Activated CD4-positive, CD25-positive, alpha-beta regulatory T cell treated with anti-CD3 and anti-CD28 coated beads, Interleukin-2, amount 50 U/mL, for 72 hours (primary cell): ENCODE data around the gene DLGAP4.
"Not testable (repeated sequence)": the region's sequence is repeated elsewhere in the genome, so short reads cannot be mapped to it uniquely, and the experiment has no call there.

ENCODE experiments used
- DNase-seq: peaks from one replicate; pipeline ENCODE4 v3.0.0; 2021

DLGAP4 gene

DNA sequence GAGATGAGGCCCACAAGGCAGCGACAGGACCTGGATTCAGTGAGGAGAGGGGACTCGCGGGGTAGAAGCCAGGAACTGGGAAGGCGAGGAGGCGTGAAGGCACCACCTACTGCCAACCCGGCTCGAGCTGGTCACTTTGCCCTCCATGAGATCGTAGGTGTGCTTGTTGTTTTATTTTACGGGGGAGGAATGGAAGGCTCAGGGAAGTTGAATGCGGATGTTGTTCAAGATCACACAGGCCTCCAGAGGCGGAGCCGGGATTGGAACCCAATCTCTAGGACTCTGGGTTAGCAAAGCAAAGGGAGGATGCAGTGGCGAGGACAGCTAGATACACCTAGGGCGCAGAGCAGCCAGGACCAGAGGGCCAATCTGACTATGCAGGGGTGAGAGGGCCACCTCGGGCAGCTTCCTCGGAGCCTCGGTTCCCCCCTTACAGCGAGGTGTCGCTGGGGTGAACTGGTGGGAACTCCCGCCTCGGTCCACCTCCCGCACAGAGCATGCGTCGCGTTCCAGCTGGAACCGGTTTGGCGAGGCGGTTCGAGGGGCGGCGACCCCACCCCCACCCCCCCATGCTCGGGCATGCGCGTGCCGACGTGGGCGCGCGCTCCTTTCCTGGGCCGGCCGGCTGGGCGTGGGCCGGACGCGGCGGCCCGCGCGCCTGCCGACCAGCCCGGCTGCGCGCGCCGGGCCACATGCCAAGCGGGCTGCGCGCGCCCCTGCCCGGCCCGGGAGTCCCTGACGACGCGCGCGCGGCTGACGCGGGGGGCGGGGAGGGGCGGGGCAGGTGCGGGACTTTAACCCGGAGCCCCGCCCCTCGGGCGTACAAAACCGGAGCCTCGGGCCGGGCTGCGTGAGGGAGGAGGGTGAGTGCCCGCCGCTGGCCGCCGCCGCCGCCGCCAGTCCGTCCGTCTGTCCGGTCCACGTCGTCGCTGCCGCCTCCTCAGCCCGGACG, 154.8 kb downstream of the DLGAP4 start:
- DNase-seq = peak; percentile 85

DNA sequence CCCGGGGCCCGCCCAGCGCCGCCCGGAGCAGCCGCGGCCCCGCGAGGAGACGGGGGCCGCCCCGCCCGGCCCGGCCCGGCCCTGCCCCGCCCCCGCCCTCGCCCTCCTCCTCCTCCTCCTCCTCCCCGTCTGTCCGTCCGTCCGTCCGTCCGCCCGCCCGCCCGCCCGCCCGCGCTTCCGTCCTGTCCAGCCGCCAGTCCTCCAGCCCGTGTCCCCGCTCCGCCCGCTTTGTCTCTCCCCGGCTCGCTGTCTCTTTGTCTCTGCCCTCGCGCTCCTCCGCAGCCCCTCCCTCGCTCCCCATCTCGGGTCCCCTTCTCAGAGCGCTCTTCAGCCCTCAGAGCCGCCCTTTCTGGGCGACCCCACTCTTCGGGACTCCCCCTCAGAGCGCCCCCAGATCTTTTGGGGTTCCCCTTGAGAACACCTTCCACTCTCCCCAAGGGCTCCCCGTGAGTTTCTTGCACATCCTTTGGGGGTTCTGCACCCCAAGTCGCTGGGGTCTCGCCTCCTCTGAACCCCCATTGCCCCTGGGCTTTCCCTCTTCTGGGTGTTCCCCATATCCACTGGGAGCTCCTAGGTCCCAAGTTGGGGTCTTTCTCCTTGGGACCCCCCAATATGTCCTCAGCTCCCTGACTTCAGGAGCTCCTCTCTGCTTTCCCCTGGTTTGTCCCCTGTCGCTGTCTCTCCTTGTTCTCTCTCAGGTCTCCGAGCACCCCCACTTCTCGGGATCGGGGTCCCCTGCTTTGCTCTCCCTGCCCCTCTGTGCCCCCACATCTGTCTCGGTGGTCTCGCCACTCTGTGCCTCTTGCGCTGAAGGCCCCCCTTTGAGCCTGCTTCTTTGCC, 155.7 kb downstream of the DLGAP4 start:
- DNase-seq = peak; percentile 52

DNA sequence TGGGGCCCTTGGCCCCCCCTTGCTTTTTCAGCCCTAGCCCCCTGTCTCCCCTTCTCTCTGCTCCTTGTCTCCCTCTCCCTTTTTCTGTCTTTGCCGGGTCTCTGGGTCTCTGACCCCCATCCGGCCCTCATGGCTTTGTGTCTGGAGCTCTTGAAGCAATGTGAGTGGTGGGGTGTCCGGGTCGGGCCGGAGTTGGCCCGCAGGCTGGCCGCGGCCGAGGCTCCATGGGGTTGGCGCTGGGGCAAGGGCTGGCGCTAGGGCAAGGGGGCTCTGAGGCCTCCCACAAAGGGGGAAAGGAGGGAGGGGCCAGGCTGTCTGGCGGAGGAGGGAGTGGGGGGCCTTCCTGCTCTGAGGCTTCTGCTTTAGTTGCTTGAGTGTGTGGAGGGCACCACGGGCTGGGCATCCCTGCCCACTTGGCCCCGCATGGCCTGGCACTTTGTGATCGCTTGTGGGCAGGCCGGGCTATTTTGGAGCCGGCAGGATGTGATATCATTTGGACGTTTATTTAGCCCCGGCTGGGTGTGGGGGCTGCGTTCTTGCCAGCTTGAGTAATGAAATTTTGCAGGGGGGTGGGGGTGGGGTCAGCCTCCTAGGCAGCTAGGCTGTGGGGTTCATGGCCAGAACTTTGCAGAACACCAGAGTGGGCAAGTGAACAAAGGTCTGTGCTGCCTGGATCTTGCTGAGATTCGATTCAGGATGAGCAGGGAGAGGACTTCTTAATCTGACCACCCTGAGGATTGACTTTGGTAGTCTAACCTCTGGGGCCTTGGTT, 156.5 kb downstream of the DLGAP4 start:
- DNase-seq = no peak

DNA sequence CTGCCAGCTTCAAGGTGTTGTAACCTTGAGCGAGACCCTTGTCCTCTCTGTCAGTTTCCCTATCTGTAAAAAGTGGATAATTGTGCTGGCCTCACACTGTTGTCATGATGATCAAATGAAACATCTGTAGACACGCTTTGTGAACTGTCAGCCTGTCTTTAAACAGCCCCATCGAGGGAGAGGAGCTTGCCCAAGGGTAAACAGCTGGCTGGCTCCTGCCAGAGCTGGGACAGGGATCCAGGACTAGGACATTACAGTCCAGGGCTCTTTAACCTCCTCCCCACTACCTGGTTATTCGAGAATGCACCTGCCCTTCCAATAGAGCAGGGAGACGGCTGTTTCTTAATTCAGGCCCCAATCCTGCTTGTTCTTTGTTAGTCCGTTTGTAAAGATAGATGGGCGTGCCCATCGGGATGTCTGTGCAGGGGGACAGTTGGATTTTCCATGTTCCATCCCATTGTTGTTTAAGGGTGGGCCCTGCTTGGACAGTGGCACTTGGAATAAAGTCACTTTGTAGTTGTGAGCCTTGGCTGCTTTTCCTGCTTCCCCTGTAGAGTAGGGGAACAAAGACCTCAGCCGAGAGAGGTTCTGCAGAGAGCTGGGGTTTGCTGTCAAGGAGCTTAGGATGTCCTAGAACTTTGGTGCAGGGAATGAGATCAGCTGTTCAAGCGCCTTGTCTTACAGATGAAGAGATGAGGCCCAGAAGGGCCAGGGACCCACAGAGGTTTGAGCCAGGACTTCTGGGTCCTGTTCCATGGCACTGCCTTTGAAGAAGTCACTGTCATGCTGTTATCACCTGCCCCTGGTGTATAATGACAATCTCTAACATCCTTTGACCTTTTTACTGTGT, 157.3 kb downstream of the DLGAP4 start:
- DNase-seq = no peak

DNA sequence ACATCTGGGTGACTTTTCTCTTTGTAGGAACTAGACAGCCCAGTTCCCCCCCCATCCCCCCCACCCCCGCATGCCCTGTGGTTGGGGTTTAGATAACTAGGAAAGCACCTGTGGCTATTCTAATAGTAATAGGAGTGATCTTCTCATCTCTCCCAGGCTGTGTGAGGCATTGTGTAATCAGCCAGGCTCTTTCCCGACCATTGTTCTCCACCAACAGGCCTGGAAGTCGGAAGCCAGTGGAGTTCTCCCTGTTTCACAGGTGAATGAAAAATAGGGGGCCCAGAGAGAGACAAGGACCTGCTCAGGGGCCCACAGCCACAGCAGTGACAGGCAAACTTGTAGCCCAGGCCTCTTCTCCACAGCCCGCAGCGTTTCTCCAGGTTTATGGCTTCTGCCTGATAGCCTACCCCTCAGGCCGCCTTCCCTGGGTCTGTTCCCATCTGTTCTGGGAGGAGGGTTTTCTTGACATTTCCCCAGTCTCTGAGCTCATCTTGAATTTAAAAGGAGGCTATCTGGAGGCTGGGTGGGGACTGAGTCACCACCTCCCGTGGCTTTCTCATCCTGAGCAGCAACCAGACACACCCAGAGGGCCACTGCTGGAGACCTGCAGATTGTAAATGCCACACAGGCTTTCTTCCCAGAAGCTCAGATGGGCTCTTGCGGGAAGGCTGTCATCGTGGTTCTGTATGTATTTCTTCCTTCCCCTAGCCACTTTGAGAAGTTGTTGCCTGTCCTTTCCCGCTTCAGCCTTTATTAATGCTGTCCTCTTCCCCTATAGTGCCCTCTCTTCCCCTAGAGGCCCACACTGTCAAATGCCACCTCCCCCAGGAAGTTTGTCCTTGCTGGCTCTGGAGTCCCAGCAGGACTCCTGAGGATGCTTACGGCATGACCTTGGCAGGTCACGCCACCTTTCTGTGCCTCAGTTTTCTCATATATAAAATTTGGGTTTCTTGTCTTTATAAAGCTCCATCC, 159.3 kb downstream of the DLGAP4 start:
- no peak for DNase-seq

DNA sequence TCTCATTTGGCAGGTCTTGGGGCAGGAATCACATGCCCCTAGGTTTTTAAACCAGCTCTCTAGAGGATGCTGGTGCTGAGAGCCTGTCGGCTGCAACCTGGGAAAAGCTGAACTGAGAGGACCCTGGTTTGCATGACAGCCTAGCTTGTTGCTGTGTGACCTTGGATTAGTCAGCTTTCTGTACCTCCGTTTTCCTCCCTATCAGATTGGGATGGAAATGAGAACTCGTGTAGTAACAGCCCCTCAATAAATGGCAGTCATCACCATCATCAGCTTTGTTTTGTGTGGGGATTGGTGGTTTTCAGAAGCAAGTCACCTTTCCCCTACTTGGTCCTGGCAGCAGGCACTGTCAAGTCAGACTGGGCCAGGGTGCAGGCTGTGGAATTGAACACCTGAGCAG, 159.9 kb downstream of the DLGAP4 start:
- DNase-seq = no peak

DNA sequence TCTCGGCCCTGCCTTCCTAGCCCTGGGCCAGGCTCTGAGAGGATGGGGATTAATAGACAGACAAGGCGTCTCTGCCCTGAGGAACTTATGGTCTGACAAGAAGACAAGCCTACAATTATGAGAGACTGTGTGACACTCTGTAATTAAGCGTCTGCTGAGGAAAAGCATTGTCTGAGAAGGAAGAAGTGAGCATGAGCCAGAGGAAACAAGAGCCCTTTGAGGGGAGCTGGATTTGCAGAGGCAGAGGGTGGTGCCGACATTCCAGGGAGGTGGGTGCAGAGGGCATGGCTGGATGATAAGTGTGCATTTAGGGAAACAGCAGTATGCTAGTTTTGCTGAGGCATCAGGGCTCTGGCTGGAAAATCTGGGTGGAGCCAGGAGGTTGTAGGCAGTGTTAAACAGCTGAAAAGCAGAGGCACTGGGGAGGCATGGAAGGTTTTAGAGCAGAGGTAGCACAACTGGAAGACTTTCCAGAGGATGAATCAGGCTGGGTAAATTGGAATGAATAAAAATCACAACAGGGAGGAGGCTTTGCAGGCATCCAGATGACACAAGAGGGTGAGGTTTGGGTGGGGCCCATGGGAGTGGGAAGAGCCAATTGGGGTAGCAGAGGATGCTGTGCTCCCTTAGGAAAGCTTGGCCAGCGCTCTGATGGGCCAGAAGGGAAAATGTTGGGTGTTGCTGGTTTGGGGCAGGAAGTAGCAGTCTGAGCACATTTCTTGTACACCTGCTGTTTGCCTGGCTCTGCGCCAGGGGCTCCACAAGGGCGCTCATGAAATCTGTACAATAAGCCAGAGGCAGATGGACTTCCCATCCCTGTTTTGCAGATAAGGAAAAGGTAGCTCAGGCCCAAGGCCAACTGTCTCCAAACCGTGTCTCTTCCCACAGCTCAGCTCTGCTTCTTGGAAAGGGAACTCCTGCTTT, 161.2 kb downstream of the DLGAP4 start:
- DNase-seq = peak; percentile 38

DNA sequence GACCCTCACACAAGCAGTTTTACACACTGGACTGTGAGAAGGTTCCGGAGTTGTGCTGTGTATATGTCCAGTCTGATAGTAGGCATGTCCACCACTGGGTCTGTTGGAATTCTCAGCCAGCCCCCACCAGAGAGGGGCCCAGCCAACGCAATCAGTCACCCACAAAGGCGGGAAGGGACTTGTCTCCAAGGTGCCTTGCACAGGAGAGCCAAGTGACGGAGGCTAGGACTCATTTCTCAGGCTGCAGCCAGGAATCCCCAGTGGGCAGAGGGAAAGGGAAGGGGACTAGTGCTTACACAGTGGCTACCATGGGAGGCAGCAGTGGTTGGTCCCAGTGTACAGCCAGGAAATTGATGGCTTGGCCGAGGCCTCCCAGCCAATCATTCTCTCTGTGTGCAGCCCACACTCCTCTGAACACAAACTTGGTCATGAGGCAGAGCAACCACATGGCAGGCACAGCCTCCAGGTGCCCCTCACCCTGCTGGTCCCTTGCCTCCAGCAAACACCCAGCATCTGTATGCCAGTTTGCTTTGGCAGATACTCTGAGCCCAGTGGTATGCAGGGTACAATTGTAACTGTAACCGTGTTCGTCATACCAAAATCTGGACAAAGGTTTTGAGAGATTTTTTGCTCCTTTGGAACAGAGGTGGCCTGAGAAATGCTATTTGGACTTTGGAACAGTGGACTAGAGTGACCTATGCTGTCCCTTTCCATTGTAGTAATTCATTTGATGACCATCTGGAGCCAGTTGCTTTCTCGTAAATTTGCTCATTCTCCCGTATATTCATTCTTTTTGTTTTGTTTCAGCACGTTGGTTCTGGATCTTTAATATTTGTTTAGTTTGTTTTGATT, 162.2 kb downstream of the DLGAP4 start:
- DNase-seq = no peak

DNA sequence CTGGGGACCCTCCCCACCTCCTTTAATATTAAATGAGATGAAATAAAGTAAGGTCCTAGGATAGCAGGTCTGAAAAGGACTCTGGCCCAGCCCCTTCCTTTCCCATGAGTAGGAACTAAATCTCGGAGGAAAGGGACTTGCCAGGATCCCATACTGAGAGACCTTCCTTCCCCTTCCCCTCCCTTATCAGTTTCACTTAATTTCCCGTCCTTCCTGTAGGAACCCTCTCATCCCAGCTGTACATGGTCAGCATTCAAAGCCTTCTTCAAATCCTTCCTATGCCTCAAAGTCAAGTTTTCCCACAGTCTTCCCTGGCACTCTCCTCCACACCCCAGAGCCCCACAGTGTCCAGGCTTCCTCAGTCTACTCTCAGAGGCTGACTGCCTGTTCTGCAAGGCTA, 163.8 kb downstream of the DLGAP4 start:
- no peak for DNase-seq

DNA sequence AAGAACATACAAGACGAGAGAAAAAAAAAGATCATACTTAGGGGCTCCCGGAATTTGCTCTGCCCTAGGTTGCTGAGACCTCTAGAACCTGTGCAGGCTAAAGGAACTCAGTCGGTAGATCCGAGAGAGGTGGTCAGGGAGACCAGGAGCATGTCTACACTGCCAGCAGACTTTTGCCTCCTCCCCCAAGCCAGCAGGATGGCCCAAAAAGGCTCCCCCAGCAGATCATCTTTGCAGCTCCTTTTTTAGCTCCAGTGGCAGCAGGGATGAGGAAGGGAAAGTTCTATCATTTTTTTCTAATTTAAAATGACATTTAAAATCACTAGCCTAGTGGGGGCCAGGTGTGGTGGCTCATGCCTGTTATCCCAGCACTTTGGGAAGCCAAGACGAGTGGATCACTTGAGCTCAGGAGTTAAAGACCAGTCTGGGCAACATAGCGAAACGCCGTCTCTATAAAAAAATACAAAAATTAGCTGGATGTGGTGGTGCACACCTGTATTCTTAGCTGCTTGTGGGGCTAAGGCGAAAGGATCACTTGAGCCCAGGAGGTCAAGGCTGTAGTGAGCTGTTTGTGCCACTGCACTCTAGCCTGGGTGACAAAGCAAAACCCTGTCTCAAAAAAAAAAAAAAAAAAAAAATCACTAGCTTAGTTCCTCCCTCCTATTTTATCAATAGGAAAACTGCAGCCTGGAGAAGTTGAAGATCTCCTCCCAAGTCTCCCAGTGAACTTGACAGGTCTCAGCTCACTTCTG, 165.9 kb downstream of the DLGAP4 start:
- DNase-seq = no peak

DNA sequence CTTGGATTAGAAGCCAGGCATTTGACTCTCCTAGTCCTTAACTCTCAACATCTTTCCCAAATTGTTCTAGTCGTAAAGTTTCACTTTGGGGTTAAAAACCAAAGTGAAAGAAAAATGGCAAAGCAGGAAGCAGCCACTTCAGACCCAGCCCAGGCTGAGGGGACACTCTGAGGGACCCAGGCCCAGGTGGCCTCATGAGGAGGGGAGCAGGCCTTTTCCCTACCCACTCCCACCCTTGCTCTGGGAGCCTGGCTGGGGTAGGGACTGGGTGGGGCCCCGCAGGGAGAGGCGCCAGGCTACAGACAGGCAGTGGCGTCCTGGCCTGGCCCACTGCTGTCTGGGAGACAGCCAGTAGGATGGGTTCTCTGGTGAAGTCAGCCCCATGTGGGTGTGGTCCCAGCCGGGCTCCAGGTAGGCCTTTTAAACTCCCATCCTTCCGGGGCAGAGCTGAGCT, 166.5 kb downstream of the DLGAP4 start:
- no peak for DNase-seq

DNA sequence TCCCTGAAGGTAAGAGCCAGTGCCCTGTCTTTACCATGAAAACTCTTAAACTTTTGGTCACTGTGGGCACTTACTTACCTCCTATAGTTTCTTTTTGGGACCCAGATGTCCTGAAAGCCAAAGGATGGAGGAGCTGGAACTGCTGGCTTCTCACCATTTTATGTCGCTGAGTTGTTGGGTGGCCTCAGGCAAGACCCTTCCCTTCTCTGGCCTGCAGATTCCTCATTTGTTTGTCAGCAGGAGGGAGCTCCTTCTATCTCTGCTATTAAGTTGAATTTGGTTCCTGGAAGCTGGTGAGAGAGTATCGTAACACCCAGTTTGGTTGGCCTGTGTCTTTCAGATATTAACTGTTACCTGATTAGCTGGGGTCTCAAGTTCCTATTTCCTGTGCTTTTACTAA, 167.0 kb downstream of the DLGAP4 start:
- DNase-seq = no peak

DNA sequence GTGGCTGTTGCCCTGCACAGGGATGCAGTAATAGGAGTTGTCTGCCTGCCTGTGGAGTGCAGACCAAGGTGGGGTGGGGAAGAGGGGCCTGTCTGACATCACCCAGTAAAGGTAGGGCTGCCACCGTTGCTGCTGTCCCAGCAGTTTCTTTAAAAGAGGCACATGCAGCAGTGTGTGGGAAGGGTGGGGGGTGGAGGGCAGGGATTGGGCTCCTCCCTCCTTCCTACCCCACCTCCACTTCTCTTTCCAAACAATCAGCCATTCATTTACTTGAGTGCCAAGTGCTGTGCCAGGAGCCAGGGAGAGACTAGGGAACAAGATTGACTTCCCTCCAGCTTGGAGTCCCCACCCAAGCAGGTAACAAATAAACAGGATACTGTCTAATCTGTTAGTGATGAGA, 168.4 kb downstream of the DLGAP4 start:
- no peak for DNase-seq

DNA sequence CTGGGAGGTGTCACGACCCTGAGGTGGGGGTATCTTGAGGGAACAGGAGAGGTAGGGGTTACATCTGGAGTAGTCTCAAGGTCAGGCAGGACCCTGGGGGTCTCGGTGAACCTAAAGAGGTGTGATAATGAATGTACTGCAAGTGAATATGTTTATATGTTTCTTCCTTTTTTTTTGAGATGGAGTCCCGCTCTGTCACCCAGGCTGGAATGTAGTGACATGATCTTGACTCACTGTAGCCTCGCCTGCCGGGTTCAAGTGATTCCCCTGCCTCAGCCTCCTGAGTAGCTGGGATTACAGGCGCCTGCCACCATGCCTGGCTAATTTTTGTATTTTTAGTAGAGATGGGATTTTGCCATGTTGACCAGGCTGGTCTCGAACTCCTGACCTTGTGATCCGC, 168.9 kb downstream of the DLGAP4 start:
- DNase-seq = not testable (repeated sequence)

DNA sequence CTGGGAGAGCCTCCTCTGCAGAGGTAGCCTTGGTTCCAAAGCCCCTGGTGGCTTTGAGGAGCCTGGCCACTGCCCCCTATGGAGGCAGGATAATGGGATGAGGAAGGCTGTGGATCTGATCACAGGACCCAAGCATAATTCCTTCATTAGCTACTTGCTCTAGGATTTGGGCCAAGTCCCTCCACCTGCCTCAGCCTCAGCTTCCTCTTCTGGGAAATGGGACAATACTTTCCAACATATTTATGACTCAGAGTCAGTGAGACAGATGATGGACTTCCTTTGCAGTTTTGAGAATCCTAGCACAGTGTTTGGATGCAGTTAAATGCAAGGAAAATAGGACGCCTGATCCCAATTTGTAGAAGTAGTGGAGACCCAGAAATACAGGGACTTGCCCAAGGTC, 171.3 kb downstream of the DLGAP4 start:
- no peak for DNase-seq

DNA sequence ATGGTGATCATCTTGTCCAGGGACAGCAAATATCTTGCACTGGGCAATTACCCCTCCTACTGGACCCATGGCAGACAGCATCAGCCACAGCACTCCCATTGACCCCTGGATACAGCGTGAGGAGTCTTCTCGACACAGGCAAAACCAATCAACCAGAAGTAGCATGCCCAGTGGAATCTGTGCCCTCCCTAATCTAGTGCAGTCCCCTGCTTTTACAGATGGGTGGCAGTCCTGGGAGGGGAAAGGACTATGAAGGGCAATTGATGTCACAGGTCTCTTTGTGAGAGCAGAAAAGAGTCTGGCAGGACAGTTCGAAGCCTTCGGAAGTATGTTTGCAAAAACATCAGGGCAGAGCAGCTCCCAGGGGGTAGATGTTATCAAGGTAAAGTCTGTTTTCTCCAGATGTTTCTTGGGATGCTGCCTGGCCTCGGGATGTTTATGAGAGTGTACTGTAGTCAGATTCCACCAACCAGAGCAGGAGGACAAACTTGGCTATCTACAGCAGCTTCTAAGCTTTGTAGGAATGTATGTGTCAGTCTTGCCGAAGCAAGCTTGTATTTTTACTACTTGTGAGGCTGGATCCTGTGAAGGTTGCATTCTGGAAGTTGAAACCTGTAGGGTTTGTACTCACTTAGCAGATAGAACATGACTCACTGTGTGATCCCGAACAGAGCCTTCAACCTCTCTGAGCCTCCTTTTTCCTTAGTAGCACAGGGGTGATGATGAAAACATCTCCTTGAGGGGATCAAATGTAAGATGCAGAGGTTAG, 172.2 kb downstream of the DLGAP4 start:
- DNase-seq = no peak

DNA sequence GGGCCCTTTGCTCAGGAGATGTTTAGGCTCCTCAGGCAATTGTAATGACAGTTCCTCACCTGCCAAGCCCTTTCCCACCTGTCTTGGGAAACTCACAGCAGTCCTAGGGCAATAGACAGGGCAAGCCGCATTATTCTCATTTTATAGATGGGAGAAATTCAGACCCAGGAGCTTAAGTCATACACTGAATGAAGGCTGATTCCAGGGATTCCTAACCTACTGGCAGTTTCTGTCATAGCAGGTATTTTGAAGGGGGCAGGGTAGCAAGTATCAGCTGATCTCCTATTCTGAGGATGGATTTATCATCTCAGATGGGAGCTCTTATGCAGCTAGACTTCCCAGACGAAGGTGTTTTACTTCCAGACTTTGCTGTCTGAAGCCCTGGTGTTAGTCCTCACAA, 173.8 kb downstream of the DLGAP4 start:
- DNase-seq = no peak
